Measurements from ENCODE around the gene MRPS35. TPM values are rescaled to one million over a fixed set of nuclear protein-coding genes. Genes with fewer than 3 reads are reported as not detected.
A peak's percentile ranks its signal among the peaks of the same experiment; 100 is the strongest.

Gene MRPS35
- total RNA-seq, 1 donor, result 55.7 TPM

DNA sequence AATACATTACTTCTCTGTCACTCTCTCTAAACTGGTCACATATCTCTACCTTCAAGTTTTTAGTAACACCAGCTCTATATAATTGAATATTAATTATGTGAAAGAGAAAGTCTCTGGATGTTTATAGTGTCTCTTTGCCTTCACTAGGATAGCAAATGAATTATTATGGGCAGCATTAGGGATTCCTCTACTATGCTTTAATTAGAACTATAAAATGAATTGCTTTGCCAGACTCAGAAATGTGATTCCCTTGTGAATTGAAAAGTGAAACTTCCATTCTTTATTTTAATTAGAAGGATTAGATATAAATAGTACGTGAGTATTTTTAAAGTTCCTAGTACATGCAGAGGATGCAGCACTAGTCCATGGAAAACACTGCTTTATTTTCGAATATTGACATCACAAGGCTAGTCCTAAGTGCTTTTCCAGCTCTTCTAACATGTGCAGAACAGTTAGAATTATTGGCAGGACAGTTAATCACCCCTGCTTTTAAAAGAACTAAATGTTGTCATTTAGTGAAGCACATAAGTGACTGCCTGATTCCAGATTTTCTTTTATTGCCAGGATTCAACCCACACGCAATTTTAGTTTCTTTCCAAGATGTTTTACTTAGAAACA, 37.4 kb upstream of the MRPS35 start:
- TF ChIP-seq, protein P1, sequence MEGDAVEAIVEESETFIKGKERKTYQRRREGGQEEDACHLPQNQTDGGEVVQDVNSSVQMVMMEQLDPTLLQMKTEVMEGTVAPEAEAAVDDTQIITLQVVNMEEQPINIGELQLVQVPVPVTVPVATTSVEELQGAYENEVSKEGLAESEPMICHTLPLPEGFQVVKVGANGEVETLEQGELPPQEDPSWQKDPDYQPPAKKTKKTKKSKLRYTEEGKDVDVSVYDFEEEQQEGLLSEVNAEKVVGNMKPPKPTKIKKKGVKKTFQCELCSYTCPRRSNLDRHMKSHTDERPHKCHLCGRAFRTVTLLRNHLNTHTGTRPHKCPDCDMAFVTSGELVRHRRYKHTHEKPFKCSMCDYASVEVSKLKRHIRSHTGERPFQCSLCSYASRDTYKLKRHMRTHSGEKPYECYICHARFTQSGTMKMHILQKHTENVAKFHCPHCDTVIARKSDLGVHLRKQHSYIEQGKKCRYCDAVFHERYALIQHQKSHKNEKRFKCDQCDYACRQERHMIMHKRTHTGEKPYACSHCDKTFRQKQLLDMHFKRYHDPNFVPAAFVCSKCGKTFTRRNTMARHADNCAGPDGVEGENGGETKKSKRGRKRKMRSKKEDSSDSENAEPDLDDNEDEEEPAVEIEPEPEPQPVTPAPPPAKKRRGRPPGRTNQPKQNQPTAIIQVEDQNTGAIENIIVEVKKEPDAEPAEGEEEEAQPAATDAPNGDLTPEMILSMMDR (IDR thresholded peaks at IDR 0.05; ENCODE audit: insufficient read depth, low read depth, low read length), result no peak
- no peak for DNase-seq (ENCODE audit: low read depth)
- H3K4me3 ChIP-seq (ENCODE audit: low read depth, low read length), result no peak overlapping the region

DNA sequence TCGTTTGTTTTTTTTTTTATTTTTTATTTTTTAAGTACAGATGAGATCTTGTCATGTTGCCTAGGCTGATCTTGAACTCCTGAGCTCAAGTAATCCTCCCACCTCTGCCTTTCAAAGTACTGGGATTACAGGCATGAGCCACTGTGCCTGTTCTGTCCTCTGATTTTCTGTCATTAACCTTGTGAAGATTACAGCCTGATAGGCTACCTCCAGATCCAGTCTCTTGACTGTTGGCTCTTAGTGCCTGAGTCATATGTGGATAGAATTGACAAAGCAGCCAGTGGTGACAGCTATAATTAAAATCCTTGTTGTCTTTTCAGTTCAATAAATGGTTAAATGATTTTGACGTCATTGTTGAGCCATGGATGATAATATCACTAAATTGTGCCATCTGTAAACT, 35.6 kb upstream of the MRPS35 start:
- TF ChIP-seq, protein P1 (IDR thresholded peaks at IDR 0.05; ENCODE audit: insufficient read depth, low read depth, low read length), result no peak
- DNase-seq (ENCODE audit: low read depth), result no peak
- H3K4me3 ChIP-seq (ENCODE audit: low read depth, low read length), result no peak overlapping the region

DNA sequence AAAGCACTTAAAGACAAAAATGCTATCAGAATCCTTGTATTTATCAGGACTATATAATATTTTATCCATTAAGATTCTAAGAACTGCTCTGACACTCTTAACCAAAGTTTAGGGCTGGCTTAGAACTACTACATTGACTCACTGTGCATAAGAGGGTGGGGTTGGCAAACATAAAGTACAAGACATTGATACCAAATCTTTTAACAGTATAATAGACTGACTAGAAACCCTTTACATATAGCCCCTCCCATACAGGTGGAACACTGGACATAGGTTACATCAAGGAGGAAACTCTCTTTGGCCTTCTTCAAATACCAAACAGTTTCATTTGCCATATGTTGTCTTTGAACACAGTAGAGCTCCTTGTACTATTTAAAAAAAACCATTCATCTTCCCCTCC, 30.0 kb upstream of the MRPS35 start:
- DNase-seq (ENCODE audit: low read depth), result no peak
- TF ChIP-seq, protein P1 (IDR thresholded peaks at IDR 0.05; ENCODE audit: insufficient read depth, low read depth, low read length), result no peak
- no peak overlapping the region for H3K4me3 ChIP-seq (ENCODE audit: low read depth, low read length)

DNA sequence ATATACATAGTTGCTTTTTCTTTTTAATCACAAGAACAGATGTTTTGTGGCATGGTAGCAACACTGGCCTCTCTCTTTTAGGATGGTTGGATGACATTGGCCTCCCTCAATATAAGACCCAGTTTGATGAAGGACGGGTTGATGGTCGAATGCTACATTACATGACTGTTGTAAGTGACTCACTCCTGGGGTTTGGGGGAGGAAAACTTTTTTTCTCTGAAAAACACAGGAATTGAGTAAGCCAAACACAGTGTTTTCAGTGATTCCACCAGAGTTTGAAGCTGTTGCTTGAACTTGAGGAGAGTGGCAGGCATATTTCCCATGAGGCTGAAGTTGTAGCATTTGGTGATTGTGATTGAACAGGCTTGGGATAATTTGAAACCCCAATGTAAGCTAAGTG, 28.1 kb upstream of the MRPS35 start:
- TF ChIP-seq, protein P1 (IDR thresholded peaks at IDR 0.05; ENCODE audit: insufficient read depth, low read depth, low read length), result no peak
- DNase-seq (ENCODE audit: low read depth), result peak; percentile 36
- no peak overlapping the region for H3K4me3 ChIP-seq (ENCODE audit: low read depth, low read length)

DNA sequence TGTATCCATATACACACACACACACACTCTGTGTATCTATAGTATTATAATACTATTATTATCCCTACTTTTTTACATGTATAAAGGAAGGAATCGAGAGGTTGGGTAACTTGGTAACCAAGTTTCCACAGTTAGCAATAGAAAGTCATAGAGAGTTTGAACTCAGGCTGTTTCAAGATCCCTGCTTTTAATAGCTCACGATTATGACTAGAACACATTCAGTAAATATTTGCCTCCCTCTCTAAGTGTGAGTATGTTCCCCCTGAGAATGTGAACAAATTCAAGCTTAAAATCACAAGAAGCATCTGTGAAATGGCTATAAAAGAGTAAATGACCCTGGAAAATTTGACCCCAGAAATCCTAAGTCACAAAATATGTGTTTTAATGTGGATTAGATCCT, 25.4 kb upstream of the MRPS35 start:
- TF ChIP-seq, protein P1 (IDR thresholded peaks at IDR 0.05; ENCODE audit: insufficient read depth, low read depth, low read length), result no peak
- DNase-seq (ENCODE audit: low read depth), result no peak
- H3K4me3 ChIP-seq (ENCODE audit: low read depth, low read length), result no peak overlapping the region

DNA sequence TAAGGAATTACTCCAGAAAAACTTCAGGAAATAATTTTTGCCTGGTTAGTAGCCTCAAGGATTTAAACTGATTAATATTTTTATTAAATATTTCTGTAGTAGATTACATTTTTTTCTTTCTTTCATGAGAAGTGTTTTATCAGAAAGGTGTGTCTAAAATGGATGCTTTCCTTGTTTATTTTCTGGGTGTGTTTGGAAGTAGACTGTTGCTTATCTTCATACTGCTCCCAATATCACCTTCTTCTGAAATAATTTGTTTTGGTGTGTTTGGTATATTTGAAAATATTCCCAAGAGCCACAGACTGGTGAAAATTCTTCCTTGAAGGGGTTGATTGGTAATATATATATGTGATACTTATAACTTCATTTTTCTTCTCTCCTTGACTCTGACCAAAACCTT, 24.5 kb upstream of the MRPS35 start:
- H3K4me3 ChIP-seq (ENCODE audit: low read depth, low read length), result no peak overlapping the region
- DNase-seq (ENCODE audit: low read depth), result no peak
- TF ChIP-seq, protein P1 (IDR thresholded peaks at IDR 0.05; ENCODE audit: insufficient read depth, low read depth, low read length), result no peak

DNA sequence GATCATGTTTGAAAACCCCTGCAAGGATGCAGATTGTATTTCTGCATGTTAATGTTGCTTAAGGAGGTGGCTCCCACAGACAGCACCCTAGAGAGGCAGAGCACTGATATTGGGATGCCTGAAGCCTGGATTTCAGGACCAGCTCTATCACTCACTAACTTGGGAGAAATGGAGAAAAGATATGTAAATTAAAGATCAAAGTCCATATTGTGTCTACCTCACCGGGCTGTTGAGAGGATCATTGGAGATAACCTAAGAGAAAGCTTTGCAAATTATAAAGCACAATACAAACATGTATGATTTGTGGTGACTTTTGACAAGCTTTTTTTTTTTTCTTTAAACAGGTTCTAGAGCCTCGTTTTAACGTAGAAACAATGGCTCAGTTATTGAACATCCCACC, 22.0 kb upstream of the MRPS35 start:
- TF ChIP-seq, protein P1 (IDR thresholded peaks at IDR 0.05; ENCODE audit: insufficient read depth, low read depth, low read length), result no peak
- H3K4me3 ChIP-seq (ENCODE audit: low read depth, low read length), result no peak overlapping the region

More for the DNA sequence above, 22.0 kb upstream of the MRPS35 start:
- no peak for DNase-seq (ENCODE audit: low read depth)

Data from fibroblast of villous mesenchyme (primary cell).